Neutrophil (primary cell): ENCODE data around the gene SPR.

ENCODE experiments used
- H3K27ac ChIP-seq: fragments of 200-600 bp; sonication (generic); 2 replicates; pipeline ENCODE4 v1.5.1; 2016; ENCODE audit warnings: mild to moderate bottlenecking, moderate library complexity
- H3K27me3 ChIP-seq: fragments of 200-600 bp; sonication (generic); 2 replicates; pipeline ENCODE4 v1.6.0; 2016; ENCODE audit warnings: mild to moderate bottlenecking
- H3K36me3 ChIP-seq: fragments of 200-600 bp; sonication (generic); 2 replicates; pipeline ENCODE4 v1.5.1; 2017
- H3K4me1 ChIP-seq, 2 experiments: fragments of 200-600 bp in 1 of 2; sonication (generic) in 1 of 2; 1 replicate in 1 of 2; 2 replicates in 1 of 2; pipeline versions ENCODE4 v1.5.1 to v1.6.1; 2013 to 2016; ENCODE audit warnings: low read depth in 1 of 2, low read length in 1 of 2, mild to moderate bottlenecking in 1 of 2, moderate library complexity in 1 of 2; ENCODE audit not compliant: control insufficient read depth in 1 of 2, insufficient read depth in 1 of 2
- H3K4me3 ChIP-seq, 2 experiments: fragments of 200-600 bp in 1 of 2; sonication (generic) in 1 of 2; 1 replicate in 1 of 2; 2 replicates in 1 of 2; pipeline ENCODE4 v1.5.1; 2013 to 2016; ENCODE audit warnings: low read depth in 1 of 2, low read length in 1 of 2, mild to moderate bottlenecking in 1 of 2, moderate library complexity in 1 of 2
- H3K9me3 ChIP-seq: fragments of 200-600 bp; sonication (generic); 2 replicates; pipeline ENCODE4 v1.5.1; 2016
- TF ChIP-seq, protein P1 (sequence below): fragments of 200-600 bp; sonication (generic); IDR thresholded peaks from 2 replicates; pipeline ENCODE4 v1.5.1; 2016; ENCODE audit warnings: antibody characterized with exemption

SPR gene

DNA sequence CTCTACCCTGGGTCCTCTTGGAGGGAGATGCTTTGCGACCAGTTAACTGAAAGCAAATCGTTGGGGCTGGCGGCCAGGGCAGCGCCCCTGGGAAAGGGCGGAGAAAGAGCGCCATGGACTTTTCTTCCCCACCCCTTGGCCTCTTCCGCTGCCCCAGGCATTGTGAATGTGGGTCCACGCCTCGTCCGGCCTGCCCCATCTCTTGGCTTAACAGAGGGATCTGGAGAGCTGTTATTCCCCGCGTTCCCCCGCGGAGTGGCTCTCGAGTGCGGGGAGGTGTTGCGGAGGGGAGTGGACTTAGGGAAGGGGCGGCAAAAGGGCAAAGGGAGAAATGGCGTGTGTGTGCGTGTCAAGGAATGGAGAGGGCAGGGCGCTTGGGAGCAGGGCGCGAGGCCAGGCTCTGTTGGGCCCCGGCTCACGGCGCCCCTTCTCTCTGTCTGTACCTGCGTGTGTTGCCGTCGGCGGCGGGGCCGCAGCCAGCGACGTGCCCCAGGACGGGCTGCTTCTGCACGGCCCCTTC is 36.7 kb downstream of the SPR start:
- H3K27ac ChIP-seq, result no peak overlapping the region
- no peaks in the 10 kb centered on the region for H3K36me3 ChIP-seq
- peaks cover 100% of the 10 kb centered on the region for H3K27me3 ChIP-seq
- H3K4me1 ChIP-seq, result peaks cover 5 to 8% of the 10 kb centered on the region in 2 experiments
- TF ChIP-seq, protein P1, sequence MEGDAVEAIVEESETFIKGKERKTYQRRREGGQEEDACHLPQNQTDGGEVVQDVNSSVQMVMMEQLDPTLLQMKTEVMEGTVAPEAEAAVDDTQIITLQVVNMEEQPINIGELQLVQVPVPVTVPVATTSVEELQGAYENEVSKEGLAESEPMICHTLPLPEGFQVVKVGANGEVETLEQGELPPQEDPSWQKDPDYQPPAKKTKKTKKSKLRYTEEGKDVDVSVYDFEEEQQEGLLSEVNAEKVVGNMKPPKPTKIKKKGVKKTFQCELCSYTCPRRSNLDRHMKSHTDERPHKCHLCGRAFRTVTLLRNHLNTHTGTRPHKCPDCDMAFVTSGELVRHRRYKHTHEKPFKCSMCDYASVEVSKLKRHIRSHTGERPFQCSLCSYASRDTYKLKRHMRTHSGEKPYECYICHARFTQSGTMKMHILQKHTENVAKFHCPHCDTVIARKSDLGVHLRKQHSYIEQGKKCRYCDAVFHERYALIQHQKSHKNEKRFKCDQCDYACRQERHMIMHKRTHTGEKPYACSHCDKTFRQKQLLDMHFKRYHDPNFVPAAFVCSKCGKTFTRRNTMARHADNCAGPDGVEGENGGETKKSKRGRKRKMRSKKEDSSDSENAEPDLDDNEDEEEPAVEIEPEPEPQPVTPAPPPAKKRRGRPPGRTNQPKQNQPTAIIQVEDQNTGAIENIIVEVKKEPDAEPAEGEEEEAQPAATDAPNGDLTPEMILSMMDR, result no peak
- no peak overlapping the region for H3K4me3 ChIP-seq
- no peaks in the 10 kb centered on the region for H3K9me3 ChIP-seq

DNA sequence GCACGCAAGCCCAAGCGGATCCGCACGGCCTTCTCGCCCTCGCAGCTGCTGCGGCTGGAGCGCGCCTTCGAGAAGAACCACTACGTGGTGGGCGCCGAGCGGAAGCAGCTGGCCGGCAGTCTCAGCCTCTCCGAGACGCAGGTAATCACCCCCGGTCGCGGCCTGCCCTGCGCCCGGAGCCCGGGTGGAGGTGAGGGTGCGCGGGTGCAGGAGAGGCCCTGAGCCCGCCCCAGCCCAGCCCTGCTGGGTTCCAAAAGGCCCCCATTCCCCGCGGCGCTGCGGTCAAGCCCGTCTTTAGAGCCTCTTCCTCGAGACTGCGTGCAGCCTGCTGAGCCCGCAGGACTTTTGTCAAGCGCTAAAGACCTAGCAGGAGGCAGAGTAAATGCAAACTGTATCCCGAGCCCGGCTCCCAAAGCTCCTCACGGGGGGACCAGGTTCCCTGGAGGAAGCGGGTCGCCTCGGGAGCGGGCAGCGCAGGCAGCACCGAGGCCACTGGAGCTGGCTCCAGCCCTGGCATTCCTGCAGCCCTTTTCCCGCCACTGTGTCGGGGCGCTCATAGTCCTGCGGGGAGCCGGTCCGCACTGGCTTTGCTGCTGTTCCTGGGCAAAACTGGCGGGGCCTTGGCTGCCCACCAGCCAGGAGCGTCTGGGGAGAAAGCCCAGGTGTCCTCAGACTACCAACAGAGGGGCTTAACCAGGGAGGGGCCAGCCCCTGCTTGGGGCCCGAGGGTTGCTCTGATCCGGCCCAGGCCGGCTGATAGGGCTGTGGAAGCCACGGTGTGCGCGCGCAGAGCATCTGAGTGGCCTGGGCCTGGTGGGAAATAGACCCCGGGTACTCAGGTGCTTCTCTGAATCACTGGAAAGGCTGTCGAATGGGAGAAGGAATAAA is 37.4 kb downstream of the SPR start:
- H3K27ac ChIP-seq, result no peak overlapping the region
- H3K9me3 ChIP-seq, result no peaks in the 10 kb centered on the region
- H3K27me3 ChIP-seq, result peaks cover 100% of the 10 kb centered on the region
- H3K4me3 ChIP-seq, result no peak overlapping the region
- TF ChIP-seq, protein P1, result no peak
- H3K36me3 ChIP-seq, result no peaks in the 10 kb centered on the region
- H3K4me1 ChIP-seq, result peaks cover 5 to 8% of the 10 kb centered on the region in 2 experiments

DNA sequence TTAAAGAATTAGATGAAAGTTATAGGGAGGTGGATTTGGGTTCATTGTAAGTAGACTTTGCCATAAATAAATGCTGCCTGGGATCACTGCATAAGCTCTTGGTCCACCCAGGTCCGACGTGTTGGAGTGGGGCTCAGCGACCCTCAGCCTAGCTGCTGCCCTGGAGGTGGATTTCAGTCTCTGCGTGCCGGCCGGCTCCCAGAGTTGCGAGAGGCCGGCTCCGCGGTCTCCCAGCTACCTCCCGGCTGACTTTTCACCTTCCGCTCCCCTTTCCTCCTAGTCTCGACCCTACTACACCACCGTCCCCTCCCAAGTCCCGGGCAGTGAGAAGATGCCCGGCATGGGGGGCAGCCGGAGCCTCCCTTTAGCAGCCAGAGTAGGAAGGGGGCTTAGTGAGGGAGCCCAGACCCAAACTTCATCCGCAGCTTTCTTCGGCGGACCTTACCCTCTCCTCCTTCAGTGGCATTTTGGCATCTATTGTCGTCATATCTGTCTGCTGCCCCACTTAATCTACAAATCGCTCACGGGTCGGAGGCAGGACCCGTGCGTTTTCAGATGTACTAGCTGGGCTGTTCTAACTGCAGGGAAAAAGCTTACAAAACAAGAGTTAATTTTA is 38.2 kb downstream of the SPR start:
- peaks cover under 1 to 3% of the 10 kb centered on the region in 2 experiments for H3K4me1 ChIP-seq
- no peaks in the 10 kb centered on the region for H3K9me3 ChIP-seq
- no peak overlapping the region for H3K4me3 ChIP-seq
- H3K27ac ChIP-seq, result no peak overlapping the region
- H3K27me3 ChIP-seq, result peaks cover 100% of the 10 kb centered on the region
- H3K36me3 ChIP-seq, result no peaks in the 10 kb centered on the region
- TF ChIP-seq, protein P1, result no peak

DNA sequence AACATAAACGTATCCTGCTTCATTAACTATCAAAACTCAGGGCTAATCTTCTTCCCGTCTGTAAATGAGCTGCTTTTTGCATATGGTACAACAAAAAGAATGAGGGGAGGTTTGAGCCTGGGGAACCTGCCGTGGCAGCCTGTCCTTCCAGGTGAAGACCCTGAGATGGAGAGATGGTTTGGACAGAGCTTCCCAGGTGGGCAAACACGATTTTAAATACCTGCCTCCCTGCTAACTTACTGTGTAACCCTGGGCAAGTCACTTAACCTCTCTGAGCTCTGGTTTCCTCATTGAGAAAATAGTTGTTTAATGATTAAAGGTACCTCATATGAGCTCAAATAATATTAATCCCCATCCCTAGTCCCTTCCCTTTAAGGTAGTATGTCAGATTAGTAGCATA is 39.2 kb downstream of the SPR start:
- Histone ChIP-seq H3K9me3 (no peaks in the 10 kb centered on the region), H3K27me3 (peaks cover 100% of the 10 kb centered on the region), H3K36me3 (no peaks in the 10 kb centered on the region), H3K27ac (no peak overlapping the region), H3K4me1 (no peaks in the 10 kb centered on the region), H3K4me3 (no peak overlapping the region)
- TF ChIP-seq, protein P1, result no peak

DNA sequence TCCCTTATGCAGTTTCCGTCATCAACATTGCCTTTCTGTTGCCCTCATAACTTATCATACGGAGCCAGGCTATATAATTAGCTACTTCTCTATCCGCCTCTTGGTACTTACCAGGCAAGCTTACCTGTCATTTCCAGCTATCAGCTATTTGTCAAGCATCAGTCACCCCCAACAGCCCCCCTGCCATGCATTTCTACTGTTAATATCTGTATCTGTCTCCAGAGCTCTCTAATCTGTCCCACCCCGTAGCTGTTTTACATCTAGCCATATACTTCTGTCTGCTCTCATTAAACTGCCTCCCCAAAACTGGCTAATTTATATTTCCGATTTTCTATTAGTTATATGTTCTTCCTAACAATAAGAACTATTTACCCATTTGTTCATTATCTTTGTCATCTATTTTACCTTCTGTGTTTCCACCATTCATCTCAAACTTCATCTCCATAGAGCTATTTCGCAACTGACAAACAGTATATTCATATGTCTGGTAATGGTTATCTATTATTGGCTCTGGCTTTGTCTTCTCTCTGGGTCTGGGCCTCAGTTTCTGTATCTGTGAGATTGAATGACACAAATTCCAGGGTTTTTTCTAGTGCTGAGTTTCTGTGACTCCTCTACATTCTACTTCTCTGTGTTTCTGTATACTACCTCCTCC is 39.7 kb downstream of the SPR start:
- Histone ChIP-seq H3K27me3 (peaks cover 100% of the 10 kb centered on the region), H3K36me3 (no peaks in the 10 kb centered on the region), H3K27ac (no peak overlapping the region), H3K9me3 (no peaks in the 10 kb centered on the region), H3K4me1 (no peaks in the 10 kb centered on the region), H3K4me3 (no peak overlapping the region)
- TF ChIP-seq, protein P1, result no peak
